ENCODE data around the gene ARFIP2. TPM values are rescaled to one million over a fixed set of nuclear protein-coding genes. Genes with fewer than 3 reads are reported as not detected.
A peak's percentile ranks its signal among the peaks of the same experiment; 100 is the strongest.

ARFIP2 gene
- 45.6 TPM for total RNA-seq
- 62.3 TPM for polyA plus RNA-seq (ENCODE audit: insufficient read depth, low read depth, low replicate concordance)
- long read RNA-seq, donor 1, partial matches to known transcripts, result 0 of 3 reads
- long read RNA-seq, donor 1, other reads (novel, unspliced or antisense), result 0 of 3 reads
- long read RNA-seq, donor 2, partial matches to known transcripts, result 6 of 15 reads
- long read RNA-seq, donor 2, other reads (novel, unspliced or antisense), result 0 of 15 reads
- long read RNA-seq, donor 3, transcript ARFIP2-201 (8 exons, 2,543 nt), result major isoform, 10 of 47 reads
- long read RNA-seq, donor 3, partial matches to known transcripts, result 33 of 47 reads
- long read RNA-seq, donor 3, other reads (novel, unspliced or antisense), result 0 of 47 reads
- long read RNA-seq, donor 4, transcript ARFIP2-202 (8 exons, 1,868 nt), result major isoform, 5 of 38 reads
- long read RNA-seq, donor 4, partial matches to known transcripts, result 28 of 38 reads
- long read RNA-seq, donor 4, other reads (novel, unspliced or antisense), result 0 of 38 reads
- long read RNA-seq, donor 5, result 0 reads
- long read RNA-seq, donor 6, partial matches to known transcripts, result 0 of 3 reads
- long read RNA-seq, donor 6, other reads (novel, unspliced or antisense), result 0 of 3 reads
- long read RNA-seq, donor 7, transcript ARFIP2-201 (8 exons, 2,543 nt), result major isoform, 21 of 73 reads
- long read RNA-seq, donor 7, transcript ARFIP2-202 (8 exons, 1,868 nt), result minor isoform, 18 of 73 reads
- long read RNA-seq, donor 7, partial matches to known transcripts, result 9 of 73 reads
- long read RNA-seq, donor 7, other reads (novel, unspliced or antisense), result 25 of 73 reads
- long read RNA-seq, donor 8, transcript ARFIP2-201 (8 exons, 2,543 nt), result major isoform, 6 of 39 reads
- long read RNA-seq, donor 8, transcript ARFIP2-202 (8 exons, 1,868 nt), result major isoform, 6 of 39 reads
- long read RNA-seq, donor 8, partial matches to known transcripts, result 26 of 39 reads
- long read RNA-seq, donor 8, other reads (novel, unspliced or antisense), result 0 of 39 reads
- long read RNA-seq, donor 9, partial matches to known transcripts, result 14 of 17 reads
- long read RNA-seq, donor 9, other reads (novel, unspliced or antisense), result 0 of 17 reads
- long read RNA-seq, donor 10, partial matches to known transcripts, result 28 of 33 reads
- long read RNA-seq, donor 10, other reads (novel, unspliced or antisense), result 0 of 33 reads

- DNase-seq (peak; percentile 98 to 100 (median 99)), FAIRE-seq (peak; percentile 90)
- H3K9ac ChIP-seq (ENCODE audit: low read length in 3 of 3), result peak within 1 kb of the TSS; percentile 93 to 97 (median 96)
- H3K4me1 ChIP-seq (ENCODE audit: control insufficient read depth in 2 of 3, insufficient read depth in 2 of 3, low read depth in 1 of 3, low read length in 3 of 3), result peaks cover 9 to 22% (median 14%) of the 10 kb centered on the region in 3 donors
- no peaks in the 10 kb centered on the region for H3K27me3 ChIP-seq (ENCODE audit: control insufficient read depth, insufficient read depth, low read length)
- no peaks in the 10 kb centered on the region for H3K9me3 ChIP-seq (ENCODE audit: control insufficient read depth in 2 of 3, insufficient read depth in 1 of 3, low read length in 3 of 3)
- peak within 1 kb of the TSS; percentile 91 to 93 for H3K27ac ChIP-seq (ENCODE audit: low read depth in 2 of 2, low read length in 2 of 2)
- TF ChIP-seq CTCF (IDR thresholded peaks at IDR 0.05; ENCODE audit: borderline replicate concordance, extremely low read depth, insufficient read depth), result no peak
- H3K36me3 ChIP-seq (ENCODE audit: control insufficient read depth in 2 of 3, insufficient read depth in 3 of 3, low read length in 3 of 3), result peaks cover 4 to 33% (median 29%) of the 10 kb centered on the region in 3 donors
- intact Hi-C loops (cut with DNase I), result no loop called here
- H3K4me3 ChIP-seq (ENCODE audit: low read length in 3 of 3), result peak within 1 kb of the TSS; percentile 94 to 97 (median 96)
These were observed at the start of gene ARFIP2, which contains the start of gene TIMM10B for GRCh38 chr11:6481012-6481923. Gene ARFIP2, minus strand, starts transcription at chr11:6481331. Its CDS starts 910 bp downstream, at chr11:6480421. Gene TIMM10B, plus strand, starts transcription at chr11:6481501. Its CDS starts 16 bp downstream, at chr11:6481517.

- Histone ChIP-seq H3K27me3 (ENCODE audit: control insufficient read depth, insufficient read depth, low read length) (no peaks in the 10 kb centered on the region), H3K9me3 (ENCODE audit: control insufficient read depth in 2 of 3, insufficient read depth in 1 of 3, low read length in 3 of 3) (no peaks in the 10 kb centered on the region), H3K27ac (ENCODE audit: low read depth in 2 of 2, low read length in 2 of 2) (no peak overlapping the region), H3K9ac (ENCODE audit: low read length in 3 of 3) (no peak overlapping the region), H3K36me3 (ENCODE audit: control insufficient read depth in 2 of 3, insufficient read depth in 3 of 3, low read length in 3 of 3) (peaks cover 0 to 4% (median 4%) of the 10 kb centered on the region in 3 donors), H3K4me1 (ENCODE audit: control insufficient read depth in 2 of 3, insufficient read depth in 2 of 3, low read depth in 1 of 3, low read length in 3 of 3) (no peaks in the 10 kb centered on the region), H3K4me3 (ENCODE audit: low read length in 3 of 3) (no peak overlapping the region)
- FAIRE-seq (no peak), DNase-seq (no peak)
- no peak for TF ChIP-seq CTCF (IDR thresholded peaks at IDR 0.05; ENCODE audit: borderline replicate concordance, extremely low read depth, insufficient read depth)
- intact Hi-C loops (cut with DNase I), result loop anchor here (10.0 kb wide), 1 partner anchor 154 kb away; the partner anchor contains the start of gene MRPL17
These were observed 49.7 kb upstream of the ARFIP2 start for GRCh38 chr11:6530848-6531247.

GRCh38 chr11:6529266-6529665, 48.1 kb upstream of the ARFIP2 start:
- H3K4me1 ChIP-seq (ENCODE audit: control insufficient read depth in 2 of 3, insufficient read depth in 2 of 3, low read depth in 1 of 3, low read length in 3 of 3), result no peaks in the 10 kb centered on the region
- H3K9ac ChIP-seq (ENCODE audit: low read length in 3 of 3), result no peak overlapping the region
- H3K9me3 ChIP-seq (ENCODE audit: control insufficient read depth in 2 of 3, insufficient read depth in 1 of 3, low read length in 3 of 3), result no peaks in the 10 kb centered on the region
- FAIRE-seq (no peak), DNase-seq (no peak)
- peaks cover 0 to 4% (median 0%) of the 10 kb centered on the region in 3 donors for H3K36me3 ChIP-seq (ENCODE audit: control insufficient read depth in 2 of 3, insufficient read depth in 3 of 3, low read length in 3 of 3)
- TF ChIP-seq CTCF (IDR thresholded peaks at IDR 0.05; ENCODE audit: borderline replicate concordance, extremely low read depth, insufficient read depth), result no peak
- no peak overlapping the region for H3K27ac ChIP-seq (ENCODE audit: low read depth in 2 of 2, low read length in 2 of 2)
- H3K27me3 ChIP-seq (ENCODE audit: control insufficient read depth, insufficient read depth, low read length), result no peaks in the 10 kb centered on the region
- no peak overlapping the region for H3K4me3 ChIP-seq (ENCODE audit: low read length in 3 of 3)
- intact Hi-C loops (cut with DNase I), result no loop called here

Measured in kidney (tissue), 22 donors.